IMR-90 (cell line): ENCODE results near the gene KCNK4. TPM values are rescaled to one million over a fixed set of nuclear protein-coding genes. Genes with fewer than 3 reads are reported as not detected.

Experiments used
- ATAC-seq: fragments of 200-7000 bp; cut with Tn5 transposase; 2 replicates; pipeline ENCODE4 v1.9.1; 2020; ENCODE audit warnings: low read depth, mild to moderate bottlenecking, moderate library complexity
- BruUV-seq: library from RNA; stranded (reverse); fragments of 400-500 nt; replicated peaks from 2 replicates; lab custom pipeline; 2021; lab: Mats Ljungman, UMichigan
- CTCF ChIA-PET: fragments of 300-600 bp; formaldehyde crosslinking; extraction: SDS; loops from one replicate; lab custom pipeline; 2021; ENCODE audit warnings: antibody characterized with exemption; lab: Yijun Ruan, JAX
- POLR2A ChIA-PET: fragments of 300-600 bp; sonication (Branson Sonifier 250); formaldehyde crosslinking; loops from one replicate; lab custom pipeline; 2022; ENCODE audit warnings: antibody characterized with exemption; ENCODE audit not compliant: unreplicated experiment; lab: Charles Lee
- DNase-seq: peaks from one replicate; pipeline ENCODE4 v3.0.0; 2013
- H2AFZ ChIP-seq: replicated peaks from 2 replicates; pipeline ENCODE3; 2013; ENCODE audit warnings: low read length, mild to moderate bottlenecking; ENCODE audit not compliant: poor library complexity
- H2AK5ac ChIP-seq: 2 replicates; pipeline ENCODE4 v1.6.1; 2013; ENCODE audit warnings: low read depth, low read length, inconsistent platforms
- H2AK9ac ChIP-seq: replicated peaks from 2 replicates; pipeline ENCODE3; 2013; ENCODE audit warnings: mild to moderate bottlenecking, low read depth, low read length, moderate library complexity; ENCODE audit not compliant: poor library complexity
- H2BK120ac ChIP-seq: 2 replicates; pipeline ENCODE4 v1.6.1; 2013; ENCODE audit warnings: low read depth, low read length, inconsistent platforms
- H2BK15ac ChIP-seq: 3 replicates; pipeline ENCODE4 v1.6.1; 2013; ENCODE audit warnings: low read depth, low read length, inconsistent platforms
- H2BK20ac ChIP-seq: 2 replicates; pipeline ENCODE4 v1.6.1; 2013; ENCODE audit warnings: low read depth, mild to moderate bottlenecking, inconsistent platforms, low read length, moderate library complexity
- H2BK5ac ChIP-seq: 2 replicates; pipeline ENCODE4 v1.6.1; 2013; ENCODE audit warnings: mild to moderate bottlenecking, low read depth, low read length, inconsistent platforms; ENCODE audit not compliant: poor library complexity, severe bottlenecking
- H3K14ac ChIP-seq: replicated peaks from 2 replicates; pipeline ENCODE4 v1.6.1; 2013; ENCODE audit warnings: low read depth, low read length, inconsistent platforms
- H3K18ac ChIP-seq: 2 replicates; pipeline ENCODE4 v1.6.1; 2013; ENCODE audit warnings: low read depth, low read length, control low read depth
- H3K23ac ChIP-seq: 2 replicates; pipeline ENCODE4 v1.6.1; 2013; ENCODE audit warnings: low read depth, low read length, inconsistent platforms
- H3K27ac ChIP-seq: 2 replicates; pipeline ENCODE4 v1.5.1; 2013; ENCODE audit warnings: mild to moderate bottlenecking, control low read depth, low read length; ENCODE audit not compliant: insufficient read depth
- H3K27me3 ChIP-seq: 2 replicates; pipeline ENCODE4 v1.6.1; 2013; ENCODE audit warnings: low read length; ENCODE audit not compliant: control insufficient read depth, insufficient read depth
- H3K36me3 ChIP-seq: 2 replicates; pipeline ENCODE4 v1.6.1; 2013; ENCODE audit warnings: low read length, mixed read lengths; ENCODE audit not compliant: control insufficient read depth, insufficient read depth
- H3K4ac ChIP-seq: 2 replicates; pipeline ENCODE4 v1.6.1; 2013; ENCODE audit warnings: low read depth, low read length, inconsistent platforms
- H3K4me1 ChIP-seq: 2 replicates; pipeline ENCODE4 v1.6.1; 2013; ENCODE audit warnings: low read length, mixed read lengths; ENCODE audit not compliant: control insufficient read depth, insufficient read depth
- H3K4me2 ChIP-seq: 2 replicates; pipeline ENCODE4 v1.6.1; 2013; ENCODE audit warnings: low read depth, mild to moderate bottlenecking, control low read depth, low read length, moderate library complexity
- H3K4me3 ChIP-seq: 2 replicates; pipeline ENCODE4 v1.5.1; 2013; ENCODE audit warnings: low read depth, mild to moderate bottlenecking, control low read depth, low read length, moderate library complexity; ENCODE audit not compliant: insufficient read depth
- H3K56ac ChIP-seq: 2 replicates; pipeline ENCODE4 v1.6.1; 2013; ENCODE audit warnings: low read length, inconsistent platforms; ENCODE audit not compliant: insufficient read depth; ENCODE audit errors: extremely low read depth
- H3K79me1 ChIP-seq, 2 experiments: 2 replicates each; pipeline ENCODE4 v1.6.1; 2013; ENCODE audit warnings: low read length in 2 of 2, inconsistent platforms in 1 of 2, low read depth in 1 of 2
- H3K9ac ChIP-seq: 2 replicates; pipeline ENCODE4 v1.6.1; 2013; ENCODE audit warnings: low read depth, low read length, control low read depth
- H3K9me1 ChIP-seq: 2 replicates; pipeline ENCODE4 v1.6.1; 2013; ENCODE audit warnings: low read length, inconsistent platforms; ENCODE audit not compliant: insufficient read depth
- H3K9me3 ChIP-seq: 2 replicates; pipeline ENCODE4 v1.6.1; 2013; ENCODE audit warnings: low read length; ENCODE audit not compliant: control insufficient read depth, insufficient read depth
- H4K20me1 ChIP-seq: 2 replicates; pipeline ENCODE4 v1.6.1; 2013; ENCODE audit warnings: low read length, inconsistent platforms; ENCODE audit not compliant: insufficient read depth
- H4K5ac ChIP-seq: 2 replicates; pipeline ENCODE4 v1.6.1; 2013; ENCODE audit warnings: mild to moderate bottlenecking, low read depth, low read length, control low read depth
- H4K8ac ChIP-seq, 2 experiments: 2 replicates each; pipeline ENCODE4 v1.6.1; 2013; ENCODE audit warnings: low read depth in 2 of 2, low read length in 2 of 2, control low read depth in 1 of 2, inconsistent platforms in 1 of 2
- H4K91ac ChIP-seq: 2 replicates; pipeline ENCODE4 v1.6.1; 2013; ENCODE audit warnings: low read depth, low read length, inconsistent platforms; ENCODE audit not compliant: insufficient read depth
- CHD1 ChIP-seq: IDR thresholded peaks from 2 replicates; pipeline ENCODE4 v1.6.1; 2012; ENCODE audit warnings: low read depth, low read length, improper control_type of control experiment
- MXI1 ChIP-seq: IDR thresholded peaks from 2 replicates; pipeline ENCODE4 v1.6.1; 2012; ENCODE audit warnings: low read depth, mild to moderate bottlenecking, low read length, moderate library complexity, borderline replicate concordance
- NFE2L2 ChIP-seq: fragments of 150-350 bp; IDR thresholded peaks from 2 replicates; pipeline ENCODE4 v1.6.1; 2016; ENCODE audit warnings: low read depth, mild to moderate bottlenecking, low read length
- POLR2A ChIP-seq: IDR thresholded peaks from 2 replicates; pipeline ENCODE4 v1.6.1; 2012; ENCODE audit warnings: mild to moderate bottlenecking, low read depth, low read length
- SMC3 ChIP-seq: fragments of 150-350 bp; IDR thresholded peaks from 2 replicates; pipeline ENCODE4 v1.6.1; 2016; ENCODE audit warnings: low read depth, mild to moderate bottlenecking, antibody characterized with exemption, low read length, moderate library complexity
- WGBS, 2 experiments: methylation state at CpG; one replicate each; pipeline versions ENCODE4 v1.1.5 to v1.1.7; 2013; ENCODE audit warnings: missing lambda C conversion rate in 2 of 2; ENCODE audit not compliant: insufficient read length in 1 of 2; ENCODE audit errors: extremely low coverage in 2 of 2; 5-methylcytosine and 5-hydroxymethylcytosine counted together
- dilution Hi-C: fragments of 300-500 bp; cut with HindIII; formaldehyde crosslinking; loops from one replicate; pipeline ENCODE4 v1.14.3; 2018; ENCODE audit warnings: low sequenced_read_pairs; ENCODE audit not compliant: unreplicated experiment
- in situ Hi-C: fragments of 300-500 bp; cut with MboI; formaldehyde crosslinking; loops from 3 replicates; pipeline ENCODE4 v1.14.3; 2019; ENCODE audit warnings: low sequenced_read_pairs, inconsistent platforms, mixed read lengths
- intact Hi-C: fragments of 100-400 bp; cut with micrococcal nuclease; formaldehyde crosslinking; loops from 2 replicates; pipeline ENCODE4 v1.10.0; 2022
- polyA plus RNA-seq, 3 experiments: library from polyadenylated mRNA; depleted of rRNA; stranded (reverse); fragments of >200 nt; gene quantifications; 2 replicates each; pipeline ENCODE4 v1.2.3, GENCODE V29; 2012; ENCODE audit warnings: low replicate concordance in 1 of 3
- total RNA-seq: library from RNA; depleted of rRNA; stranded (reverse); fragments of >200 nt; gene quantifications from 2 replicates; pipeline ENCODE4 v1.2.3, GENCODE V29; 2012
- TF ChIP-seq, protein P1 (sequence below): fragments of 150-350 bp; IDR thresholded peaks from 2 replicates; pipeline ENCODE4 v1.6.1; 2017; ENCODE audit warnings: mild to moderate bottlenecking, antibody characterized with exemption, low read length, low read depth
- TF ChIP-seq, protein P2 (sequence below): fragments of 150-350 bp; IDR thresholded peaks from 2 replicates; pipeline ENCODE4 v1.6.1; 2016; ENCODE audit warnings: low read depth, mild to moderate bottlenecking, low read length, moderate library complexity, borderline replicate concordance

Gene KCNK4
- total and polyA plus RNA-seq, 2 of the 4 experiments (the other 2 are of a cell fraction) = not detected

DNA sequence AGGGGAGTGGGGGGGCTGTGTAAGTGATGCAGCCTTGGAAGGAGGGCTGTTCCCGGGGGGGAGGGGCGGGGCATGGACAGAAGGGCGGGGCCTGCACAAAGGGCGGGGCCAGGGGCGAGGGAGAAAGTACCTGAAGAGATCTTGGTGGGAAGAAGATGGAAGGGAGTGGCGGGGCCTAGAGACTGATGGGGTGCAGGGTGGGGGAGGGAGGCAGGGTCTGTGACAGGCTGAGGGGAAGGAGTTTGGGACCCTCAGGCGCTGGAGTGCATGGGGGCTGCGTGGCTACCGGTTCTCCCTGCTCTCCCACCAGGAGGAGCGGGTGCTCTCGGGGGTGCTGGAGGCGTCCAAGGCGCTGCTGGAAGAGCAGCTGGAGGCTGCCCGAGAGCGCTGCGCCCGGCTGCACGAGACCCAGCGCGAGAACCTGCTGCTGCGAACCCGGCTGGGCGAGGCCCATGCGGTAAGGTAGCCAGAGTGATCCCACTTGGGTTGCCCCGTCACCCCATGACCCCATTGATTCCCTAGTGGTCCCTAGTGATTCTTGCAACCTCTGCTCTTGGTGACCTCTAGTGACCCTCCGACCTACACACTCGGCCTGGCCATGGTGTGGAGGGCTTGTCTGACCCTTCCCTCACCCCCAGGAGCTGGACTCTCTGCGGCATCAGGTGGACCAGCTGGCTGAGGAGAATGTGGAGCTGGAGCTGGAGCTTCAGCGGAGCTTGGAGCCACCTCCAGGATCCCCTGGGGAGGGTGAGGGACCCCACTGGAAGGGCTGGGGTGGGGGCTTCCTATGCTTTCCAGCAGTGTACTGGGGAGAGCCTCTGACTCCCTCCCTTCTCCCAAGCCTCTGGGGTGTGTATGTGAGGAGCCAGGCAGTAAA is 52.0 kb downstream of the KCNK4 start:
- peak overlapping the region; percentile 50; the same call in 1 of the 2 replicates for H3K4me2 ChIP-seq

More for the DNA sequence above, 52.0 kb downstream of the KCNK4 start:
- no peak overlapping the region for H3K56ac ChIP-seq
- H3K27me3 ChIP-seq = peaks cover 11% of the 10 kb centered on the region; the same call in 1 of the 2 replicates
- H2BK5ac ChIP-seq = no peak overlapping the region
- TF ChIP-seq NFE2L2 (no peak), CHD1 (no peak), MXI1 (no peak), SMC3 (no peak), POLR2A (no peak)
- TF ChIP-seq, protein P1, sequence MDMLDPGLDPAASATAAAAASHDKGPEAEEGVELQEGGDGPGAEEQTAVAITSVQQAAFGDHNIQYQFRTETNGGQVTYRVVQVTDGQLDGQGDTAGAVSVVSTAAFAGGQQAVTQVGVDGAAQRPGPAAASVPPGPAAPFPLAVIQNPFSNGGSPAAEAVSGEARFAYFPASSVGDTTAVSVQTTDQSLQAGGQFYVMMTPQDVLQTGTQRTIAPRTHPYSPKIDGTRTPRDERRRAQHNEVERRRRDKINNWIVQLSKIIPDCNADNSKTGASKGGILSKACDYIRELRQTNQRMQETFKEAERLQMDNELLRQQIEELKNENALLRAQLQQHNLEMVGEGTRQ = no peak
- TF ChIP-seq, protein P2, sequence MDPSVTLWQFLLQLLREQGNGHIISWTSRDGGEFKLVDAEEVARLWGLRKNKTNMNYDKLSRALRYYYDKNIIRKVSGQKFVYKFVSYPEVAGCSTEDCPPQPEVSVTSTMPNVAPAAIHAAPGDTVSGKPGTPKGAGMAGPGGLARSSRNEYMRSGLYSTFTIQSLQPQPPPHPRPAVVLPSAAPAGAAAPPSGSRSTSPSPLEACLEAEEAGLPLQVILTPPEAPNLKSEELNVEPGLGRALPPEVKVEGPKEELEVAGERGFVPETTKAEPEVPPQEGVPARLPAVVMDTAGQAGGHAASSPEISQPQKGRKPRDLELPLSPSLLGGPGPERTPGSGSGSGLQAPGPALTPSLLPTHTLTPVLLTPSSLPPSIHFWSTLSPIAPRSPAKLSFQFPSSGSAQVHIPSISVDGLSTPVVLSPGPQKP = no peak
- no peak overlapping the region for H3K18ac ChIP-seq
- no peak overlapping the region for H3K14ac ChIP-seq
- H3K27ac ChIP-seq = no peak overlapping the region
- DNase-seq (no peak), ATAC-seq (no peak; the same call in 1 of the 2 replicates)
- H3K9me1 ChIP-seq = no peaks in the 10 kb centered on the region
- H3K23ac ChIP-seq = no peak overlapping the region
- no peak overlapping the region for H3K9ac ChIP-seq
- H4K8ac ChIP-seq = no peak overlapping the region; a peak in 1 of 4 replicates
- WGBS, 2 experiments = 67% methylated on average over 6 of the region's 29 CpGs; no CpG with 5 or more reads in 1 of the 2 experiments
- H3K36me3 ChIP-seq = no peaks in the 10 kb centered on the region
- peak overlapping the region; percentile 97 for H2AFZ ChIP-seq
- BruUV-seq = no TSS peak
- H4K91ac ChIP-seq = no peak overlapping the region
- intact Hi-C loops = no loop called here
- no peak overlapping the region for H3K4me3 ChIP-seq
- no peak overlapping the region for H4K5ac ChIP-seq
- peak overlapping the region; percentile 78 for H2AK9ac ChIP-seq
- H3K79me1 ChIP-seq = no peaks in the 10 kb centered on the region
- CTCF ChIA-PET = interaction anchor here (0.6 to 2.2 kb wide), 5 partner anchors 10 to 42 kb away, joined by 4 to 11 read pairs (median 6); partner anchors contain the start of genes PRDX5 and TRMT112
- no peak overlapping the region for H2BK20ac ChIP-seq
- peaks cover 6% of the 10 kb centered on the region for H3K4me1 ChIP-seq
- dilution Hi-C loops = no loop called here
- in situ Hi-C loops = no loop called here
- no peak overlapping the region for H2BK120ac ChIP-seq
- no peak overlapping the region for H2BK15ac ChIP-seq
- no peak overlapping the region for H2AK5ac ChIP-seq
- no peak overlapping the region for H3K4ac ChIP-seq
- no peaks in the 10 kb centered on the region for H3K9me3 ChIP-seq
- H4K20me1 ChIP-seq = no peaks in the 10 kb centered on the region
- POLR2A ChIA-PET = interaction anchor here (1.1 kb wide), 1 partner anchor 26 kb away, joined by 4 read pairs; the partner anchor contains the start of gene TRMT112
